ENCODE data around the gene DHX16.

- TF ChIP-seq CTCF (IDR thresholded peaks at IDR 0.05; ENCODE audit: low read length) (no peak), EZH2 (IDR thresholded peaks at IDR 0.05; ENCODE audit: borderline replicate concordance, low read length) (no peak)
Observed at GRCh38 chr6:30719791-30720737, 47.3 kb upstream of the DHX16 start, which contains the start of gene TUBB.

All from OCI-LY1 (cell line).